Cardiac muscle cell (in vitro differentiated cells and primary cell): ENCODE measurements around the gene TSC22D1. TPM values are rescaled to one million over a fixed set of nuclear protein-coding genes. Genes with fewer than 3 reads are reported as not detected.

Experiments
- DNase-seq, 2 donors: peaks; one replicate each; pipeline versions ENCODE4 v3.0.0 to v3.0.0-alpha.2; 2010 to 2017; ENCODE audit warnings: low read depth in 1 of 2, low spot score in 1 of 2
- H3K27ac ChIP-seq: fragments of 200-600 bp; sonication (generic); 2 replicates; pipeline ENCODE4 v1.5.1; 2016
- H3K27me3 ChIP-seq: fragments of 200-600 bp; sonication (generic); 2 replicates; pipeline ENCODE4 v1.6.0; 2016; ENCODE audit warnings: control low read depth
- H3K36me3 ChIP-seq: fragments of 200-600 bp; sonication (generic); 2 replicates; pipeline ENCODE4 v1.5.1; 2016; ENCODE audit warnings: control low read depth
- H3K4me1 ChIP-seq: fragments of 200-600 bp; sonication (generic); 2 replicates; pipeline ENCODE4 v1.8.1; 2017; ENCODE audit warnings: low read depth, mild to moderate bottlenecking, mixed run types
- H3K4me3 ChIP-seq: fragments of 200-600 bp; sonication (generic); 2 replicates; pipeline ENCODE4 v1.5.1; 2016; ENCODE audit warnings: mild to moderate bottlenecking
- H3K9me3 ChIP-seq: fragments of 200-600 bp; sonication (generic); 2 replicates; pipeline ENCODE4 v1.5.1; 2017; ENCODE audit warnings: low read depth, mild to moderate bottlenecking, control low read depth
- CTCF ChIP-seq: IDR thresholded peaks from 2 replicates; pipeline ENCODE4 v1.5.1; 2012; ENCODE audit warnings: low read depth, mild to moderate bottlenecking, low read length
- polyA plus RNA-seq: library from polyadenylated mRNA; unstranded; fragments of >200 nt; fragmentation: Nextera tagmentation; extraction: Ambion mirVana; gene quantifications from 2 replicates; pipeline ENCODE4 v1.2.1, GENCODE V29; 2016
- total RNA-seq: library from RNA; depleted of rRNA; stranded (reverse); fragments of >200 nt; gene quantifications from 2 replicates; pipeline ENCODE4 v1.2.3, GENCODE V29; 2016

Gene TSC22D1
- total and polyA plus RNA-seq, 2 experiments from 2014 or later = 226 to 455 TPM

- Histone ChIP-seq H3K4me3 (no peak overlapping the region), H3K9me3 (no peaks in the 10 kb centered on the region), H3K27me3 (no peaks in the 10 kb centered on the region), H3K4me1 (no peaks in the 10 kb centered on the region), H3K36me3 (no peaks in the 10 kb centered on the region), H3K27ac (no peak overlapping the region)
- DNase-seq = no peak
- TF ChIP-seq CTCF = no peak
These were observed 150.4 kb downstream of the TSC22D1 start for GRCh38 chr13:44425815-44426078.

DNA sequence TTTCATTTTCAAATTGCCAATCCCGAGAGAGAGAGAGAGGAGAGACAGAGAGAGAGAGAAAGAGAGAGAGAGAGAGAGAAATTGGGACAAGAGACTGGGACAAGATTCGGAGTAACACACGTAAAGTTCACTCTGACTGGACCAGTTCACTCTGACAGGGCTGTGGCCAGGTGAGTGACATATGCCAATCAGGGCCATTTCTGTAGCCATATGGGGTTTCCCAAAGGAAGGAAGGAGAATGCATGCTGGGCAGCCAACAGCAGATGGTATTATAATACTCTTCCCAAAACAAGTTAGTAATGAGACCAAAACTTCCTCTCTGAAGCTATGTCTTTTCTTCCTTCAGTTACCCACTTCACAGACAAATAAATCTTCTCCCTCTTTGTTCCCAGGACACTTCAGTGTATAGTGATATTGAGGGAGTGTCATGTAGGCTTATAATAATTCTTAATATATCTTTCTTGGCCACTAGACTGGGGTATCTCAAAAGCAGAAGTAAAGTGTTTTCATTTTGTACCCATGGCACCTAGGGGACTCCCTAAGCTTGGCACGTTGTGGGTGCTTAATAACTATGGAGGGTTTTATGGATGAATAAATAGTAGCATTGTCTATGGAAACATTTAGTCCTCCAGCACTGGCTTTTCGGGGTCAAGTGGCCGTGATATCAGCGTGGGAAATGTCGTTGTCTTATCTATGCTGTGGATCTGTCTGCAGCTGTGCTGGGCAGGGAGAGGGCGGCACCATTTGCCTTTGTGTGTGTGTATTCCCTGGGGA, 150.9 kb downstream of the TSC22D1 start:
- no peak for DNase-seq
- Histone ChIP-seq H3K9me3 (no peaks in the 10 kb centered on the region), H3K4me1 (no peaks in the 10 kb centered on the region), H3K4me3 (no peak overlapping the region), H3K36me3 (no peaks in the 10 kb centered on the region), H3K27me3 (no peaks in the 10 kb centered on the region), H3K27ac (no peak overlapping the region)
- TF ChIP-seq CTCF = no peak

DNA sequence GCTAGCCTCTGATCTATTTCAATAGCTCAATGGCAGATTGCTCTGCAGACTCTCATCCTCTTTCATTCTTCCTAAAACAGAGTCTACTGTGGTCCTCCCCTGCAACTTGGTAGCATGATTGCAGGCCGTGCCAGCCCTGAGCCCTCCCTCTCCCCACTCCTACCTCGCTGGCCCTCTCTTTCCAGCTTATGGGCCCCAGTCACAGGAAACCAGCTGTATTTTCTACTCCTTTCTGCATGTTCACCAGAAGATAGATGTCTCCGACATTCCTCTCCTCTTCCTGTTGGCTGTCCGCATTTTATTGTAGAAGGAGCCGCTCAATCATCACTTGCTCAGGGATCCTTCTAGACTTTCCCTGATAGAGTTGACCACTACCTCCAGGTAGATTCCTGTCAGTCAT, 152.3 kb downstream of the TSC22D1 start:
- DNase-seq = no peak
- H3K36me3 ChIP-seq = no peaks in the 10 kb centered on the region
- H3K9me3 ChIP-seq = no peaks in the 10 kb centered on the region
- no peak overlapping the region for H3K4me3 ChIP-seq
- H3K4me1 ChIP-seq = no peaks in the 10 kb centered on the region
- no peaks in the 10 kb centered on the region for H3K27me3 ChIP-seq
- H3K27ac ChIP-seq = no peak overlapping the region
- no peak for TF ChIP-seq CTCF

DNA sequence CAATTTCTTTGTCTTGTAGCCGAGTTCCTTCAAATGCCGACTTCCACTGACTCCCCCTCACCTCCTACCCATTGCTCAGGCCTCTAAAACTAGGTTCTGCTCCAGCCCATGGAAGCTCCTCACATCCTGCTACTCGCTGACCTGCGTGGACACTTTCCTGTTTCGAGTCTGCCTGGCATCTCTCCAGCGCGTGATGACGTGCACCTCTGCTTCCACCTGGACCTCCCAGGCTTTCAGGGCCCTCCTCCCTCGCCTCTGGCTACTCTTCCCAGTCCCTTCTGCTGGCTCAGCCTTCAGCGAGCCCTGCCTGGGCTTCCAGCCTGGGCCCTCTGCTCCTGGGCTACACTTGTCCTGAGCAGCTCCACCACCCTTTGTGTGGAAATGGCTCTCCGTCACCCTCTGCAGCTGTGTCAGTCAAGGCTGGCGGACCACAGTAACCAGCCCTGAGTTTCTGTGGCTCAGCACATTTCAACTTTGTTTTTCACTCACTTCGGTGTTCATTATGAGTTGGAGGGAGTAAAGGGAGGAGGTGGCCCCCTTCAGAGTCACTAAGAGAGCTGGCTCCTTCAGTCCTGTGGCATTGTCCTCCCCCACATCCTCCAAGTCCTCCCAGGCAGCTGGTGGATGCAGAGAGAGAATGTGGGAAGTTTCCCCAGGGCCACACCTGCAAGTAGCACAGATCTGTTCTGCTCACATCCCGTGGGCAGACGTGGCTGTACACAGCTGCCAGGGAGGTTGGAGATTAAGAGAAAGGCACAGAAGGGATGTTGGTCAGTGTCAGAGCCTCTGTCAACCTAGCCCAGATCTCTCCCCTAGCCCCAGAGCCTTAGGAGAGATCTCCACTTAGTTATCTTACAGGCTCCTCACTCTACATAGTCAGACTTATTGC, 153.1 kb downstream of the TSC22D1 start:
- no peak overlapping the region for H3K27ac ChIP-seq
- H3K9me3 ChIP-seq = no peaks in the 10 kb centered on the region
- no peaks in the 10 kb centered on the region for H3K27me3 ChIP-seq
- no peak for DNase-seq
- no peaks in the 10 kb centered on the region for H3K4me1 ChIP-seq
- H3K4me3 ChIP-seq = no peak overlapping the region
- H3K36me3 ChIP-seq = no peaks in the 10 kb centered on the region
- no peak for TF ChIP-seq CTCF

DNA sequence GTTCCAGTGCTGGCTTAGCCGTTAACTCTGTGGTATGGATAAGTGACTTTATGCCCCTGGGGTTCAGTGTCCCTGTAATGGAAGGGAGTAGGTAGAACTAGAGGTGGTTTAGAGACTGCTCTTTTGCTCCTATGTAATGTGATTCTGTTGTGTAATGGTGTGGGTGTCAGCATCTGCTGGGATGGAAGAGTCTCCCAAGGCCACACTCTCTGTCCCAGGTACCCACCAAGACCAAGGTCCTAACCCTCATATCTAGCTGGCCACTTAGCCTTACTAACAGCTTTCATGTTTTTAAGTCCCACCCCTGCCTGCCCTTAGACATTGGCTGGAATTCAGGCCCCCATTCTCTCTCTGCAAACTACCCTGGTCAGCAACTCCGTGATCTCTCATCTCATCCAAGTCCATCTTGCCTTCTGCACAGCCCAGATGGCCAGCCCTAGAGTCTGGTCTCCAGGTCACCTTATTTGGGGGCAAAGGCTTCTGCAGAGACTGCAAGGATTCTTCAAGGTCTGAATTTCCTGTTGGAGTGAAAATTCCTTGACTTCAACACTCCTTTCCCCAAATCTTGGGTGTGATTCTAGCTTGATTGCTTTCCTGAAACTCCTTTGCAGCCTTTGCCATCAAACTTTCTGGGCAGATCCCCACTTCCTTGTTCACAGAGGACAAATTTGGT, 154.1 kb downstream of the TSC22D1 start:
- H3K36me3 ChIP-seq = no peaks in the 10 kb centered on the region
- H3K4me1 ChIP-seq = peaks cover 6% of the 10 kb centered on the region
- H3K27me3 ChIP-seq = no peaks in the 10 kb centered on the region
- no peak overlapping the region for H3K4me3 ChIP-seq
- no peaks in the 10 kb centered on the region for H3K9me3 ChIP-seq
- no peak for TF ChIP-seq CTCF
- no peak for DNase-seq
- no peak overlapping the region for H3K27ac ChIP-seq
